Activated naive CD4-positive, alpha-beta T cell treated with anti-CD3 and anti-CD28 coated beads, Interleukin-2, amount 10 ng/mL, durations not matched to agents 7 days and 5 days (primary cell): ENCODE measurements around the gene TBPL1.
"Not testable (repeated sequence)": the region's sequence is repeated elsewhere in the genome, so short reads cannot be mapped to it uniquely, and the experiment has no call there.

Source experiments
- CTCF ChIA-PET: fragments of 350-600 bp; sonication (Branson Sonifier 250); formaldehyde crosslinking; loops from one replicate; lab custom pipeline; 2021; ENCODE audit warnings: antibody characterized with exemption; lab: Charles Lee
- DNase-seq: peaks from one replicate; pipeline ENCODE4 v3.0.0-alpha.2; 2020
- H3K27ac Mint-ChIP-seq: one replicate; pipeline ENCODE4 v1.8.0; 2021; ENCODE audit warnings: mild to moderate bottlenecking, moderate library complexity, mixed read lengths
- H3K27me3 Mint-ChIP-seq: one replicate; pipeline ENCODE4 v1.8.0; 2021; ENCODE audit warnings: mild to moderate bottlenecking, mixed read lengths
- H3K36me3 Mint-ChIP-seq: one replicate; pipeline ENCODE4 v1.8.0; 2021; ENCODE audit warnings: mixed read lengths
- H3K4me1 Mint-ChIP-seq: one replicate; pipeline ENCODE4 v1.8.0; 2021; ENCODE audit warnings: mixed read lengths
- H3K4me3 Mint-ChIP-seq: one replicate; pipeline ENCODE4 v1.8.0; 2021; ENCODE audit warnings: mild to moderate bottlenecking, moderate library complexity, mixed read lengths
- H3K9me3 Mint-ChIP-seq: one replicate; pipeline ENCODE4 v1.8.0; 2021; ENCODE audit warnings: mixed read lengths

The TBPL1 gene

GRCh38 chr6:133957780-133958242, 4.8 kb downstream of the TBPL1 start:
- peaks cover 43% of the 10 kb centered on the region for H3K4me1 Mint-ChIP-seq

DNA sequence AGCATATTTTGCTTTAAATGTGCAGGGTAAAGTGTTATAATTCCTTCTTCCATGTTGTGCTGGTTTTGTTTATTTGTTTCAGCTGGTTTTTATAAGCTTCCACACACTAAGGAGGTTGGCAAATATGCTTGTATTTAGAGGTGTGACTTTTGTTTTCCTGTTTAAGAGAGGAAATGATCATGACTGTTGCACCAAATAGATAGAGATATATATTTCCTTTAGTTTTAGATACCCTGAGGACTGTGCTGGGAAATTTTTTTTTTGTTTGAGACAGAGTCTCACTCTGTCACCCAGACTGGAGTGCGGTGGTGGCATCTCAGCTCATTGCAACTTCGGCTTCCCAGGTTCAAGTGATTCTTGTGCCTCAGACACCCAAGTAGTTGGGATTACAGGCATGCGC, 5.8 kb downstream of the TBPL1 start:
- H3K36me3 Mint-ChIP-seq: peaks cover 3% of the 10 kb centered on the region
- H3K27me3 Mint-ChIP-seq: no peaks in the 10 kb centered on the region
- CTCF ChIA-PET: interaction anchor here (1.0 to 1.9 kb wide), 5 partner anchors 8 to 153 kb away, joined by 3 to 9 read pairs (median 6); no protein-coding TSS in a partner anchor
- peaks cover 43% of the 10 kb centered on the region for H3K4me1 Mint-ChIP-seq
- H3K27ac Mint-ChIP-seq: no peak overlapping the region
- no peak for DNase-seq
- no peaks in the 10 kb centered on the region for H3K9me3 Mint-ChIP-seq
- no peak overlapping the region for H3K4me3 Mint-ChIP-seq

More at GRCh38 chr6:133957780-133958242, 4.8 kb downstream of the TBPL1 start:
- H3K27me3 Mint-ChIP-seq: no peaks in the 10 kb centered on the region
- no peak overlapping the region for H3K4me3 Mint-ChIP-seq
- H3K36me3 Mint-ChIP-seq: peaks cover 3% of the 10 kb centered on the region
- no peaks in the 10 kb centered on the region for H3K9me3 Mint-ChIP-seq
- no peak for DNase-seq
- no peak overlapping the region for H3K27ac Mint-ChIP-seq
- CTCF ChIA-PET: interaction anchor here (0.6 to 1.9 kb wide), 5 partner anchors 9 to 154 kb away, joined by 3 to 9 read pairs (median 6); no protein-coding TSS in a partner anchor

GRCh38 chr6:133959667-133960368, 6.8 kb downstream of the TBPL1 start:
- Mint-ChIP-seq H3K27me3 (no peaks in the 10 kb centered on the region), H3K4me3 (no peak overlapping the region), H3K27ac (no peak overlapping the region), H3K9me3 (no peaks in the 10 kb centered on the region), H3K4me1 (peaks cover 32% of the 10 kb centered on the region), H3K36me3 (peaks cover 3% of the 10 kb centered on the region)
- CTCF ChIA-PET: interaction anchor here (0.6 to 1.4 kb wide), 2 partner anchors 104 to 152 kb away, joined by 3 read pairs; no protein-coding TSS in a partner anchor
- no peak for DNase-seq

DNA sequence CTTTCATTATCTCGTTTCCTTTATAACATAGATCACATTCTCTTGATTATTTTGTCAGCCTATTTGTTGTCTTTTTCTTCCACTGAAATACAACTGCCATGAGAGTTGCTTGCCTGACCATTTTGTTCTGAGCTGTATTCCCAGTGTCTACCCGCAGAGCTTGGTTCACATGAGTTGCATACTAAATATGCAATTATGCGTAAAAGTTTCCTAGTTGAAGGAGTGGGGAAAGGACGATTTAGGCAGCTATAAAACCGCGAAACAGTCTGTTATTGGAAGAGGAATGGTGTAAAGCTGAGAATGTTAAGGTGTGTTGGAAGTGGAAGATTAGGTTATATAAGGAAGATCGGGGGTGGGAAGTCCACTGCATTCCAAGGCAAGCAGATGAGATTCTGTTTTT, 8.8 kb downstream of the TBPL1 start:
- Mint-ChIP-seq H3K4me1 (peaks cover 26% of the 10 kb centered on the region), H3K27me3 (no peaks in the 10 kb centered on the region), H3K36me3 (peaks cover 2% of the 10 kb centered on the region), H3K4me3 (no peak overlapping the region), H3K9me3 (no peaks in the 10 kb centered on the region), H3K27ac (no peak overlapping the region)
- CTCF ChIA-PET: interaction anchor here (0.6 to 2.9 kb wide), 6 partner anchors 11 to 103 kb away, joined by 3 to 12 read pairs (median 4); no protein-coding TSS in a partner anchor
- no peak for DNase-seq

DNA sequence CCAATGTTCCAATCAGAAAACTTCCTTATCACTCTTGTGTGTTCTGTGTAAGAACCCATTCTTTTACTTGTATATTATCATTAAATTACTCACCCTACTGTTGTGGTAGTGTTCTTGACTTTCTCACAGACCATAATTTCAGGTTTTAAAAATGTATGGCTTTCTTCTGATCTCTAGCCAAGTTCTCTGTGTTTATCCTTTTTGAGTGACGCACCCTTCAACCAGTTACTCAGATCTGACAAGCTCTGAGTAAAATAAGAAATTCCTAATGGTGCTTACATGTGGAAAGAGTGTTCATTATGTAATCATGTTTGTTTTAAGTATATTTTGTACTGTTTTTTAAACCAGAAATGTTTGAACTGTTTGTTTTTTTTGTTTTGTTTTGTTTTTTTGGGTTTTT, 11.0 kb downstream of the TBPL1 start:
- Mint-ChIP-seq H3K27me3 (no peaks in the 10 kb centered on the region), H3K4me1 (peaks cover 19% of the 10 kb centered on the region), H3K9me3 (no peaks in the 10 kb centered on the region), H3K4me3 (no peak overlapping the region), H3K36me3 (peaks cover 2% of the 10 kb centered on the region), H3K27ac (no peak overlapping the region)
- DNase-seq: no peak
- CTCF ChIA-PET: interaction anchor here (1.4 to 1.9 kb wide), 2 partner anchors 94 to 99 kb away, joined by 4 to 6 read pairs; no protein-coding TSS in a partner anchor

GRCh38 chr6:133964702-133965101, 11.7 kb downstream of the TBPL1 start:
- CTCF ChIA-PET: interaction anchor here (0.9 to 1.9 kb wide), 3 partner anchors 41 to 99 kb away, joined by 4 to 6 read pairs (median 5); no protein-coding TSS in a partner anchor
- Mint-ChIP-seq H3K9me3 (no peaks in the 10 kb centered on the region), H3K27me3 (no peaks in the 10 kb centered on the region), H3K27ac (no peak overlapping the region), H3K4me1 (peaks cover 18% of the 10 kb centered on the region), H3K4me3 (no peak overlapping the region), H3K36me3 (peaks cover 2% of the 10 kb centered on the region)
- DNase-seq: no peak

- Mint-ChIP-seq H3K9me3 (no peaks in the 10 kb centered on the region), H3K36me3 (peaks cover 3% of the 10 kb centered on the region), H3K27ac (no peak overlapping the region), H3K4me1 (peaks cover 22% of the 10 kb centered on the region), H3K4me3 (no peak overlapping the region), H3K27me3 (no peaks in the 10 kb centered on the region)
- no peak for DNase-seq
- CTCF ChIA-PET: interaction anchor here (1.0 to 1.9 kb wide), 3 partner anchors 42 to 98 kb away, joined by 3 to 6 read pairs (median 3); no protein-coding TSS in a partner anchor
Observed at GRCh38 chr6:133965817-133966360, 12.9 kb downstream of the TBPL1 start.

DNA sequence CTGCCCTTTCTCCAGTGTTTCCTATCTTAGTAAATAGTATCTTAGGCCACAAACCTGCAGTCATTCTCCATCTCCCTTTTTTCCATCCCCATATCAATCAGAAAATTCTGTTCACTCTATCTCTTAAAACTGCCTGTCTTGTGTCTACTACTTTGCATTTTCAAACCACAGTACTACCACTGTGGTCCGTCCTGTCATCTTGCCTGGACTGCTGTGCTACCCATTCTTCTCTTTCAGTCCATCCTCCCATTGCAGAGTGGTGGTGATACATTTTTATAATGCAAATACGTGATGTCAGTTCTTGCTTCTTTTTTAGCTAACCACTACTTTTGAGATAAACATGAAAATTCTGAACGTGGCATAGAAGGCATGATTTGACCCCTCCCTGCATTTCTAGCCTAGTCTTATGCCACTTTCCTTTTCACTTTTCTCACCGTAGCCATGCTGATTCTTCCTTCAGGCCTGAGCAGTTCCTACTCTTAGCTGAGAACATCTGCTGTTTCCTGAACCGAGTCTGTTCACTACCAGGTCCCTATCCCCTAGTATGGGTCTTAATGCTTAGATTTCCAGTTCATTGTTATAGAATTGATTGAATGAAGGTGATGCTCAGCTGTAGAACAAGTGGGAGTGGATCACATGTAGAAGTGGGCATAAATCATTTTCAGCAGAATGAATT, 13.8 kb downstream of the TBPL1 start:
- CTCF ChIA-PET: interaction anchor here (1.0 to 1.3 kb wide), 7 partner anchors 9 to 130 kb away, joined by 3 to 6 read pairs (median 3); no protein-coding TSS in a partner anchor
- Mint-ChIP-seq H3K4me1 (peaks cover 21% of the 10 kb centered on the region), H3K27me3 (no peaks in the 10 kb centered on the region), H3K4me3 (no peak overlapping the region), H3K27ac (no peak overlapping the region), H3K36me3 (peaks cover 7% of the 10 kb centered on the region), H3K9me3 (no peaks in the 10 kb centered on the region)
- DNase-seq: no peak

DNA sequence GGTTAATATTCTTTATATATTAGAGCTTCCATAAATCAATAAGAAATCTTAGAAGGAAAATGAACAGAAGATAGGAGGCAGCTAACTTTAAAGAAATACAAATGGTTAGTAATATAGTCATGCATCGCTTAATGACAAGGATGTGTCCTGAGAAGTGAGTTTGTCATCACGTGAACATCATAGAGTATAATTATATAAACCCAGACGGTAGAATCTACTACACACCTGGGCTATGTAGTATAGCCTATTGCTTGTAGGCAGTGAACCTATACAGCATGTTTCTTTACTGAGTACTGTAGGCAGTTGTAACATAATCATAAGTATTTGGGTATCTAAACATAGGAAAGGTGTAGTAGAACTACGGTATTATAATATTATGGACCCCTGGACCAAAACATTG, 14.3 kb downstream of the TBPL1 start:
- no peak for DNase-seq
- no peak overlapping the region for H3K4me3 Mint-ChIP-seq
- H3K4me1 Mint-ChIP-seq: peaks cover 19% of the 10 kb centered on the region

GRCh38 chr6:133967835-133968234, 14.8 kb downstream of the TBPL1 start:
- not testable (repeated sequence) for H3K27ac Mint-ChIP-seq, H3K4me3 Mint-ChIP-seq, H3K36me3 Mint-ChIP-seq, H3K9me3 Mint-ChIP-seq, DNase-seq, H3K27me3 Mint-ChIP-seq
- peaks cover 19% of the 10 kb centered on the region for H3K4me1 Mint-ChIP-seq
- CTCF ChIA-PET: interaction anchor here (1.0 to 1.3 kb wide), 4 partner anchors 10 to 130 kb away, joined by 3 to 6 read pairs (median 4); no protein-coding TSS in a partner anchor

More for the DNA sequence above, 14.3 kb downstream of the TBPL1 start:
- Mint-ChIP-seq H3K27ac (no peak overlapping the region), H3K36me3 (peaks cover 7% of the 10 kb centered on the region), H3K27me3 (no peaks in the 10 kb centered on the region), H3K9me3 (no peaks in the 10 kb centered on the region)
- CTCF ChIA-PET: interaction anchor here (1.0 to 1.3 kb wide), 6 partner anchors 9 to 130 kb away, joined by 3 to 6 read pairs (median 4); no protein-coding TSS in a partner anchor

GRCh38 chr6:133969285-133969920, 16.4 kb downstream of the TBPL1 start:
- Mint-ChIP-seq H3K27ac (peak overlapping the region; percentile 50), H3K27me3 (no peaks in the 10 kb centered on the region), H3K36me3 (peaks cover 7% of the 10 kb centered on the region), H3K4me3 (no peak overlapping the region), H3K4me1 (peaks cover 26% of the 10 kb centered on the region), H3K9me3 (no peaks in the 10 kb centered on the region)
- CTCF ChIA-PET: interaction anchor here (1.5 to 1.9 kb wide), 2 partner anchors 47 to 128 kb away, joined by 3 to 6 read pairs; no protein-coding TSS in a partner anchor
- no peak for DNase-seq

- Mint-ChIP-seq H3K36me3 (peaks cover 7% of the 10 kb centered on the region), H3K4me3 (no peak overlapping the region), H3K9me3 (no peaks in the 10 kb centered on the region), H3K4me1 (peaks cover 26% of the 10 kb centered on the region), H3K27me3 (no peaks in the 10 kb centered on the region), H3K27ac (peak overlapping the region; percentile 50)
- no peak for DNase-seq
- CTCF ChIA-PET: interaction anchor here (1.5 to 1.9 kb wide), 3 partner anchors 48 to 128 kb away, joined by 3 to 6 read pairs (median 6); no protein-coding TSS in a partner anchor
Observed at GRCh38 chr6:133969921-133970295, 16.9 kb downstream of the TBPL1 start.

DNA sequence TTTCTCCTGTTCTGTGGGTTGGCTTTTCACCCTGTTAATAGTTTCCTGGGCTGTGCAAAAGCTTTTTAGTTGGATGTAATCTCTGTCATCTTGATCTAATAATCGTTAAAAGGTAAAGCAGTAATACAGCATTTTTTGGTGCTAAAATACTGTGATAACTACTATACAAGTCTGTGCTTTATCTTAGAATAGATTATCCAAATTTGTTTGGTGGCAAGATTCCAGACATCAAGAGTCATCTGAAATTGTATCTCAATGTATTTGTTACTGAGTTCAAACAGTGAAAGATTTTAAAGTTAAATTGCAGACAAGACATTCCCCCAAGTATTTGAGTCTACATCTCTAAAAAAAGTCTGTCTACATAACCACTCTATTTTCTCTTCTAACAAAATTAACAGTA, 18.8 kb downstream of the TBPL1 start:
- CTCF ChIA-PET: no interaction called here
- H3K4me1 Mint-ChIP-seq: peaks cover 18% of the 10 kb centered on the region

More for the DNA sequence above, 18.8 kb downstream of the TBPL1 start:
- Mint-ChIP-seq H3K27me3 (no peaks in the 10 kb centered on the region), H3K36me3 (peaks cover 5% of the 10 kb centered on the region), H3K27ac (no peak overlapping the region), H3K9me3 (no peaks in the 10 kb centered on the region), H3K4me3 (no peak overlapping the region)
- DNase-seq: no peak
